ENCODE results near the gene CDKN2AIPNL.
"Not testable (repeated sequence)": the region's sequence is repeated elsewhere in the genome, so short reads cannot be mapped to it uniquely, and the experiment has no call there.

The CDKN2AIPNL gene

DNA sequence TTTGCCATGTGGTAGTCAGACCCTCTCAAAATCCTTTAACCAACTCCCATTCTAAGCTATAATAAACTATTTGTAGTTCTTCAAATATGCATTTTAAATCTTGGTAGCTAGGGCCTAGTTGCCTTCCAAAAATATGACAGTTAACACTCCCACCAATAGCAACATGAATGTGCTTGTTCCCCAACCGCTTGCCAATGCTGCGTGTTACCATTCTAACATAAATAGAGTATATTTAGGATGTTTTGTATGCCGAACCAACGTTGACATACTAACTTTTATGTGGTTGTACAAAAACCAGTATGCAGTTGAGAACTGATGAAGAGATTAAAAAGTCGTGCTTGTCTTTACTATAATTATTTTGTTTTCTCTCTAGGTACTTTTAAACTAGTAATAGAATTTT is 31.3 kb downstream of the CDKN2AIPNL start:
- H3K4me1 ChIP-seq (ENCODE audit: control insufficient read depth in 2 of 2, insufficient read depth in 2 of 2, low read length in 2 of 2): no peaks in the 10 kb centered on the region
- H3K27ac ChIP-seq (ENCODE audit: low read depth in 2 of 2, low read length in 2 of 2): no peak overlapping the region
- H3K36me3 ChIP-seq (ENCODE audit: control insufficient read depth in 2 of 2, insufficient read depth in 2 of 2, low read length in 2 of 2): peaks cover 57 to 61% of the 10 kb centered on the region in 2 donors
- no peaks in the 10 kb centered on the region for H3K27me3 ChIP-seq (ENCODE audit: control insufficient read depth in 2 of 2, insufficient read depth in 2 of 2, low read length in 2 of 2)
- H3K9ac ChIP-seq (ENCODE audit: low read depth in 1 of 2, low read length in 2 of 2): no peak overlapping the region
- no peaks in the 10 kb centered on the region for H3K9me3 ChIP-seq (ENCODE audit: control insufficient read depth in 2 of 2, low read length in 2 of 2)
- H3K4me3 ChIP-seq (ENCODE audit: low read length in 2 of 2): no peak overlapping the region

DNA sequence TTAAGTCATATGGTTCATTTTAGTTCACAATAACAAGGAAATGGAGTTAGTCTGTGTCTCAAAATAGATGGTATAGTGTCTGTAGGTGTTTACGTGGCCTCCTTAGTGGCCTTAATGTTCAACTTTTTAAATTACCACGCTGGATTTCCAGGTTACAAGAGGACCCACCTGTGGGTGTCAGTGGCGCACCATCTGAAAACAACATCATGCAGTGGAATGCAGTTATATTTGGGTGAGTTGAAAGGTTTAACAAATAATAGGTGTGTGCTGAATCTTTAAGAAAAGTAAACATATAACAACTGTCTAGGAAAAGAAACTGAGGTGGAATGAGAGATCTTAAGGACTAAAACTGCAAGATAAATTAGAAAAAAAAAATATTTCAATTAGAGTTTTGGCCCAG is 37.4 kb downstream of the CDKN2AIPNL start:
- H3K9ac ChIP-seq (ENCODE audit: low read depth in 1 of 2, low read length in 2 of 2): no peak overlapping the region
- H3K36me3 ChIP-seq (ENCODE audit: control insufficient read depth in 2 of 2, insufficient read depth in 2 of 2, low read length in 2 of 2): peaks cover 13 to 17% of the 10 kb centered on the region in 2 donors
- H3K9me3 ChIP-seq (ENCODE audit: control insufficient read depth in 2 of 2, low read length in 2 of 2): no peaks in the 10 kb centered on the region
- H3K27me3 ChIP-seq (ENCODE audit: control insufficient read depth in 2 of 2, insufficient read depth in 2 of 2, low read length in 2 of 2): no peaks in the 10 kb centered on the region
- H3K4me1 ChIP-seq (ENCODE audit: control insufficient read depth in 2 of 2, insufficient read depth in 2 of 2, low read length in 2 of 2): peaks cover 12 to 14% of the 10 kb centered on the region in 2 donors
- H3K4me3 ChIP-seq (ENCODE audit: low read length in 2 of 2): no peak overlapping the region
- H3K27ac ChIP-seq (ENCODE audit: low read depth in 2 of 2, low read length in 2 of 2): no peak overlapping the region

DNA sequence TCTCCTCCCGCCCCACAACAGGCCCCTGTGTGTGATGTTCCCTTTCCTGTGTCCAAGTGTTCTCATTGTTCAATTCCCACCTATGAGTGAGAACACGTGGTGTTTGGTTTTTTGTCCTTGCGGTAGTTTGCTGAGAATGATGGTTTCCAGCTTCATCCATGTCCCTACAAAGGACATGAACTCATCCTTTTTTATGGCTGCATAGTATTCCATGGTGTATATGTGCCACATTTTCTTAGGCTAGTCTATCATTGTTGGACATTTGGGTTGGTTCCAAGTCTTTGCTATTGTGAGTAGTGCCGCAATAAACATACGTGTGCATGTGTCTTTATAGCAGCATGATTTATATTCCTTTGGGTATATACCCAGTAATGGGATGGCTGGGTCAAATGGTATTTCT is 38.0 kb downstream of the CDKN2AIPNL start:
- not testable (repeated sequence) for H3K9me3 ChIP-seq (ENCODE audit: control insufficient read depth in 2 of 2, low read length in 2 of 2); H3K9ac ChIP-seq (ENCODE audit: low read depth in 1 of 2, low read length in 2 of 2); H3K27ac ChIP-seq (ENCODE audit: low read depth in 2 of 2, low read length in 2 of 2); H3K4me3 ChIP-seq (ENCODE audit: low read length in 2 of 2); H3K27me3 ChIP-seq (ENCODE audit: control insufficient read depth in 2 of 2, insufficient read depth in 2 of 2, low read length in 2 of 2)
- H3K36me3 ChIP-seq (ENCODE audit: control insufficient read depth in 2 of 2, insufficient read depth in 2 of 2, low read length in 2 of 2): peaks cover 10 to 17% of the 10 kb centered on the region in 2 donors
- H3K4me1 ChIP-seq (ENCODE audit: control insufficient read depth in 2 of 2, insufficient read depth in 2 of 2, low read length in 2 of 2): peaks cover 12 to 14% of the 10 kb centered on the region in 2 donors

DNA sequence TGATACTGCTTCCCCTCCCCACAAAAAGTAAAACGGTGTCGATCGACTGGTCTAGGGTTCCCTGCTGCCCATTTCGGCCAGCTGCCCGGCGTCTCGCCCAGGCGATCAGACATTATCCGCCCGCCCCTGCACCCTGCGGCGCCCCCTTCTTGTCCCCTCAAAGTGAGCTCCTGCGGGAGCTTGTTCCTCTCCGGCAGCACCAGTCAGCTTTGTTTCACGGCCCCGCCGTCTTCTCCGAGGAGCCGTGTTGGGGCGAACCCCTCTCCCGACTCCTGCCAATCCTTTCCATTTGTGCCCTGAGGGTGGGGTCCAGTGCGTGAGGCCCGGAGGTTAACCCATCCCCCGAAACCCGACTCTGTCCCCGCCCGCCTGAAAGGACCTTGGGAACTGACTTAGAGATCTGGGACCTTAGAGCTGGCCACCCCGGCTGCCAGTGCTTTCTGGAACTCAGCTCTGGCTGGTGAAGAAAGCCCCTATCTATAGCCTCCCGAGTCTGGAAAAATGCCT is 39.8 kb downstream of the CDKN2AIPNL start:
- Histone ChIP-seq H3K9ac (ENCODE audit: low read depth in 1 of 2, low read length in 2 of 2) (peak overlapping the region; percentile 100), H3K27me3 (ENCODE audit: control insufficient read depth in 2 of 2, insufficient read depth in 2 of 2, low read length in 2 of 2) (no peaks in the 10 kb centered on the region), H3K4me3 (ENCODE audit: low read length in 2 of 2) (peak overlapping the region; percentile 93 to 99), H3K36me3 (ENCODE audit: control insufficient read depth in 2 of 2, insufficient read depth in 2 of 2, low read length in 2 of 2) (peaks cover 7 to 8% of the 10 kb centered on the region in 2 donors), H3K4me1 (ENCODE audit: control insufficient read depth in 2 of 2, insufficient read depth in 2 of 2, low read length in 2 of 2) (peaks cover 16 to 18% of the 10 kb centered on the region in 2 donors), H3K9me3 (ENCODE audit: control insufficient read depth in 2 of 2, low read length in 2 of 2) (no peaks in the 10 kb centered on the region), H3K27ac (ENCODE audit: low read depth in 2 of 2, low read length in 2 of 2) (peak overlapping the region; percentile 99)

DNA sequence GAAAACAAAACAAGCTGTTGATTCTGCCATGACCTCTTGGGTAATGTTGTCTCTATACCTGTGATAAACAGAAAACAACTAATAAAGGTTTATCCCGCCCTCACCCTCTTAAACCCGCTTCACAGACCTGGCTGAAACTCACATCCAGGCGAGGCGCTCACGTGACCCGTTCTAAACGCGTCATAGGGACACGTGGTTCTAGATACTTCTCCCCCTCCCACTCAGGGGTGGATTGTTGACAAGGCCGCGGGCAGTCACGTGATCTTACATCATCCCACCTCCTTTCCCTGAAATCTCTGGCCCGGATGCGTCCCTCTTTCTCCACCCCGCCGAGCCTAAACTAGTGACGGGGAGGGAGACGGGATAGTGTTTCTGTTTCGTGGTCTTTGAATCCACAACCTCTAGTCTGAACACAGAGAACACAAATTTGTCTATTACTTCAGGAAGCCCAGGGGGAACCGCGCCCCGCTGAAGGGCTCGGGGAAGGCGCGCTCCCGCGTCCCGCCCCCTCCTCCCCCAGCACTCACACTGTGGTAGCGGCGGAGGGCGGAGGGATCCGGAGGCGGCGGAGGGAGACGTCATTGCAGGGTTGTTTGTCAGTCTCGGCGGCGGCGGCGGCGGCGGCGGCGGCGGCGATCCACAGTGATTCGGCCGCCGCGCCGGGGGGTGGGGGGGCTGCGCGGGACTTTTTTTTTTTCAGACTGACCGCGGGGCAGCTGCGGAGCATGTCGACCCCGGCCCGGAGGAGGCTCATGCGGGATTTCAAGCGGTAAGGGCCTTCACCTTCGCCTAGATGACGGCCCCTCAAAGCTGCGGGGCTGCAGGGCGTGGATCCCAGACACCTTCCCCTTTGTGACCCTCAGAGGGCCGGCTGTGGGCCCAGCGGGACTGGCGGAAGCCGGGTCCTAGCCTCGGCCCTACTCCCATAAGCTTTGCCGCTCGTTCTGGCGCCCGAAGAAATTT is 40.5 kb downstream of the CDKN2AIPNL start, which contains the start of gene UBE2B:
Gene UBE2B, plus strand, starts transcription at position 699 of the 963 bp plus-strand sequence. Its CDS starts 27 bp downstream, at position 726.
- Histone ChIP-seq H3K4me1 (ENCODE audit: control insufficient read depth in 2 of 2, insufficient read depth in 2 of 2, low read length in 2 of 2) (peaks cover 17 to 18% of the 10 kb centered on the region in 2 donors), H3K27ac (ENCODE audit: low read depth in 2 of 2, low read length in 2 of 2) (peak within 1 kb of the TSS; percentile 99), H3K4me3 (ENCODE audit: low read length in 2 of 2) (peak within 1 kb of the TSS; percentile 93 to 99), H3K36me3 (ENCODE audit: control insufficient read depth in 2 of 2, insufficient read depth in 2 of 2, low read length in 2 of 2) (peaks cover 2% of the 10 kb centered on the region in 2 donors), H3K27me3 (ENCODE audit: control insufficient read depth in 2 of 2, insufficient read depth in 2 of 2, low read length in 2 of 2) (no peaks in the 10 kb centered on the region), H3K9ac (ENCODE audit: low read depth in 1 of 2, low read length in 2 of 2) (peak within 1 kb of the TSS; percentile 100), H3K9me3 (ENCODE audit: control insufficient read depth in 2 of 2, low read length in 2 of 2) (no peaks in the 10 kb centered on the region)

DNA sequence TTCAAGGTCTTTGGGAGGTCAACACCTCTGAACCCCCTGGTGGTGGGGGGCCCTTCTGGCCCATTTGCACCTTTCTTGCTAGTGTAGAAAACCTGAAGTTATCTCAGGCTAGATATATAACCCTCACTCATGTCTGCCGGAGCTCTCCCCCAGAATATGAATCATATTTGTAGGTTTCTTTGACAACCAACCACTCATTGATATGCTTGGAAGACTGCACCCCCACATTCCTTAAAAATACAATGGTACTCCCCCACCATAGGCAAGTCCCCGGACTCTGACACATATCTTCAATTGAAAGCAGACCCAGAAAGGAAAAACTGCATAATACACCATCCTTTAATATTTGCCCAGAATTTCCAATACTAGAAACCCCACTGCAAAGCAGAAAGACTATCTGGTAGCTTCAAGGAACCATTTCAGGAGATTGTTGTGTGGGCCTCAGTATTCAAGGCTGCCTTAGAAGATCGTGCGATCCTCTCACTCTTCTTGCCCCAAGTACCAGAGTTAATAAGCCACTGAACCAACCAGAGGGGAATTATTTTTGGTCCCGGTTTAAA is 41.3 kb downstream of the CDKN2AIPNL start:
- Histone ChIP-seq H3K9ac (ENCODE audit: low read depth in 1 of 2, low read length in 2 of 2) (peak overlapping the region; percentile 92 to 100), H3K27ac (ENCODE audit: low read depth in 2 of 2, low read length in 2 of 2) (peak overlapping the region; percentile 99), H3K9me3 (ENCODE audit: control insufficient read depth in 2 of 2, low read length in 2 of 2) (no peaks in the 10 kb centered on the region)

DNA sequence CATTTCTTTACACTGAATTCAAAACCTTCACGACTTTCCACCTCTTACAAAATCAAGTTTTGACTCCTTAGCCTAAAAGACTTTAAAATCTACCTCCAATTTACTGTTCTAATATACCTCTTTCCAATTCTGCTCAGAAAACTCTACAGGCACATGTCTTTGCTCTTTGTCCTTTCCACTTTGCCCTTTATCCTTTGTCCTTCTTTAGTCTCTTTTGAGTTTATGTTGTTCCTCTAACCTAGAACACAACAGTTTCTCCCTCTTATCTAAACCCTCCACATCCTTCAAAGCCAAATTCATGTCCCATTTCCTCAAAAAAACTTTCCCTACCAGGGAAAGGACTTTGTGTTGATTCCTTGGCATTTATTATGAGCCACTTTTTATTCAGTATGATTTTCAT is 46.1 kb downstream of the CDKN2AIPNL start:
- Histone ChIP-seq H3K4me1 (ENCODE audit: control insufficient read depth in 2 of 2, insufficient read depth in 2 of 2, low read length in 2 of 2) (peaks cover 10 to 12% of the 10 kb centered on the region in 2 donors), H3K27ac (ENCODE audit: low read depth in 2 of 2, low read length in 2 of 2) (no peak overlapping the region), H3K9ac (ENCODE audit: low read depth in 1 of 2, low read length in 2 of 2) (no peak overlapping the region), H3K4me3 (ENCODE audit: low read length in 2 of 2) (no peak overlapping the region), H3K9me3 (ENCODE audit: control insufficient read depth in 2 of 2, low read length in 2 of 2) (no peaks in the 10 kb centered on the region), H3K36me3 (ENCODE audit: control insufficient read depth in 2 of 2, insufficient read depth in 2 of 2, low read length in 2 of 2) (no peaks in the 10 kb centered on the region), H3K27me3 (ENCODE audit: control insufficient read depth in 2 of 2, insufficient read depth in 2 of 2, low read length in 2 of 2) (no peaks in the 10 kb centered on the region)

More for the DNA sequence above, 41.3 kb downstream of the CDKN2AIPNL start:
- peaks cover 17 to 18% of the 10 kb centered on the region in 2 donors for H3K4me1 ChIP-seq (ENCODE audit: control insufficient read depth in 2 of 2, insufficient read depth in 2 of 2, low read length in 2 of 2)
- H3K27me3 ChIP-seq (ENCODE audit: control insufficient read depth in 2 of 2, insufficient read depth in 2 of 2, low read length in 2 of 2): no peaks in the 10 kb centered on the region
- peak overlapping the region; percentile 93 to 99 for H3K4me3 ChIP-seq (ENCODE audit: low read length in 2 of 2)
- H3K36me3 ChIP-seq (ENCODE audit: control insufficient read depth in 2 of 2, insufficient read depth in 2 of 2, low read length in 2 of 2): peaks cover 0 to 2% of the 10 kb centered on the region in 2 donors

DNA sequence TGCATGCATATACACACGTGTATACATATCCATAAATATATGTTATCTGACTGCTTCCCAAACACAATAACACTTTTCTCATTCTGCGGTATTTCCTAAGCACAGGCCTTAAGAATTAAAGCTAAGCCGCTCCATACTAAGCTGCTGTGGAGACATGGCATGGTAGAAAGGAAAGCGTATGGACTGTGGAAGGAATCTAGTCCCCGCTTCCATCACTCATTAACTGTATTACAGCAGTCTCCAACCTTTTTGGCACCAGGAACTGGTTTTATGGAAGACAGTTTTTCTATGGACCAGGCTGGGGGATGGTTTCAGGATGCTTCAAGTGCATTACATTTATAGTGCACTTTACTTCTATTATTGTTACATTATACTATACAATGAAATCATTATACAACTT is 56.0 kb downstream of the CDKN2AIPNL start:
- Histone ChIP-seq H3K9me3 (ENCODE audit: control insufficient read depth in 2 of 2, low read length in 2 of 2) (no peaks in the 10 kb centered on the region), H3K4me1 (ENCODE audit: control insufficient read depth in 2 of 2, insufficient read depth in 2 of 2, low read length in 2 of 2) (no peaks in the 10 kb centered on the region), H3K36me3 (ENCODE audit: control insufficient read depth in 2 of 2, insufficient read depth in 2 of 2, low read length in 2 of 2) (no peaks in the 10 kb centered on the region), H3K27ac (ENCODE audit: low read depth in 2 of 2, low read length in 2 of 2) (no peak overlapping the region), H3K9ac (ENCODE audit: low read depth in 1 of 2, low read length in 2 of 2) (no peak overlapping the region), H3K4me3 (ENCODE audit: low read length in 2 of 2) (no peak overlapping the region), H3K27me3 (ENCODE audit: control insufficient read depth in 2 of 2, insufficient read depth in 2 of 2, low read length in 2 of 2) (no peaks in the 10 kb centered on the region)

Data from mucosa of rectum (tissue), 2 donors.